ENCODE data around the gene CDKN2A. TPM values are rescaled to one million over a fixed set of nuclear protein-coding genes. Genes with fewer than 3 reads are reported as not detected.
A peak's percentile ranks its signal among the peaks of the same experiment; 100 is the strongest.

The CDKN2A gene
- total RNA-seq, 1 experiment from 2014 or later, result 273 TPM

- Histone ChIP-seq H3K4me3 (ENCODE audit: low read length) (no peak overlapping the region), H3F3A (ENCODE audit: low read length, unreplicated experiment) (peaks cover 7% of the 10 kb centered on the region), H3K4me1 (ENCODE audit: insufficient read depth, low read length) (peaks cover 62% of the 10 kb centered on the region), H3K27ac (ENCODE audit: low read length) (no peak overlapping the region), H3K36me3 (ENCODE audit: low read depth, low read length) (no peaks in the 10 kb centered on the region), H3K9me3 (ENCODE audit: low read length) (no peaks in the 10 kb centered on the region), H3K79me2 (ENCODE audit: low read length) (no peaks in the 10 kb centered on the region), H3K4me2 (ENCODE audit: low read length) (no peak overlapping the region), H3K27me3 (ENCODE audit: low read length) (no peaks in the 10 kb centered on the region), H3K9me2 (replicated peaks; ENCODE audit: low read length) (no peaks in the 10 kb centered on the region), H2AFZ (ENCODE audit: low read length) (no peak overlapping the region), H4K20me1 (ENCODE audit: low read length) (no peaks in the 10 kb centered on the region), H3K9ac (ENCODE audit: low read length) (0 out of 2 replicates have a peak overlapping the region, but pooled peaks have one; percentile 11)
- CTCF ChIA-PET, result interaction anchor here (0.5 kb wide), 1 partner anchor 201 kb away, joined by 3 read pairs; no protein-coding TSS in a partner anchor
- POLR2A ChIA-PET (ENCODE audit: unreplicated experiment), result no interaction called here
- TF ChIP-seq EZH2 (IDR thresholded peaks at IDR 0.05; ENCODE audit: low read length, unreplicated experiment), result no peak
- TF ChIP-seq CTCF (conservative IDR thresholded peaks at IDR 0.05; ENCODE audit: low read depth, low read length), result peak; percentile 44
- no TSS peak for BruUV-seq (replicated peaks)
- ATAC-seq (no peak; the same call in 1 of the 2 replicates), DNase-seq (peak; percentile 48)
- intact Hi-C loops (cut with micrococcal nuclease), result loop anchor here (2.0 kb wide), 1 partner anchor 225 kb away; no protein-coding TSS in a partner anchor
Measured at GRCh38 chr9:22037954-22038690, 43.9 kb upstream of the CDKN2A start.

GRCh38 chr9:22036866-22037626 is 42.9 kb upstream of the CDKN2A start:
- peak; percentile 6 for DNase-seq
- Histone ChIP-seq H3K9ac (ENCODE audit: low read length) (no peak overlapping the region), H2AFZ (ENCODE audit: low read length) (no peak overlapping the region), H3K27me3 (ENCODE audit: low read length) (no peaks in the 10 kb centered on the region), H3K4me2 (ENCODE audit: low read length) (no peak overlapping the region), H4K20me1 (ENCODE audit: low read length) (no peaks in the 10 kb centered on the region), H3K79me2 (ENCODE audit: low read length) (no peaks in the 10 kb centered on the region), H3K36me3 (ENCODE audit: low read depth, low read length) (no peaks in the 10 kb centered on the region), H3K9me3 (ENCODE audit: low read length) (no peaks in the 10 kb centered on the region), H3K4me3 (ENCODE audit: low read length) (no peak overlapping the region), H3K27ac (ENCODE audit: low read length) (no peak overlapping the region), H3K9me2 (replicated peaks; ENCODE audit: low read length) (no peaks in the 10 kb centered on the region), H3F3A (ENCODE audit: low read length, unreplicated experiment) (peaks cover 7% of the 10 kb centered on the region), H3K4me1 (ENCODE audit: insufficient read depth, low read length) (peaks cover 56% of the 10 kb centered on the region)
- TF ChIP-seq EZH2 (IDR thresholded peaks at IDR 0.05; ENCODE audit: low read length, unreplicated experiment) (no peak), CTCF (conservative IDR thresholded peaks at IDR 0.05; ENCODE audit: low read depth, low read length) (no peak), EZH2phosphoT487 (IDR thresholded peaks at IDR 0.05; ENCODE audit: borderline replicate concordance, low read length) (no peak)
- ChIA-PET CTCF (no interaction called here), POLR2A (ENCODE audit: unreplicated experiment) (no interaction called here)
- intact Hi-C loops (cut with micrococcal nuclease), result no loop called here
- no TSS peak for BruUV-seq (replicated peaks)
- no peak for ATAC-seq

- BruUV-seq (replicated peaks), result no TSS peak
- Histone ChIP-seq H3K9me2 (replicated peaks; ENCODE audit: low read length) (no peaks in the 10 kb centered on the region), H3K4me2 (ENCODE audit: low read length) (no peak overlapping the region), H4K20me1 (ENCODE audit: low read length) (no peaks in the 10 kb centered on the region), H3K27me3 (ENCODE audit: low read length) (no peaks in the 10 kb centered on the region), H3K27ac (ENCODE audit: low read length) (no peak overlapping the region), H3K9me3 (ENCODE audit: low read length) (no peaks in the 10 kb centered on the region), H3K4me3 (ENCODE audit: low read length) (no peak overlapping the region), H3K9ac (ENCODE audit: low read length) (no peak overlapping the region), H3K4me1 (ENCODE audit: insufficient read depth, low read length) (peaks cover 56% of the 10 kb centered on the region), H2AFZ (ENCODE audit: low read length) (no peak overlapping the region), H3F3A (ENCODE audit: low read length, unreplicated experiment) (no peaks in the 10 kb centered on the region), H3K36me3 (ENCODE audit: low read depth, low read length) (no peaks in the 10 kb centered on the region), H3K79me2 (ENCODE audit: low read length) (no peaks in the 10 kb centered on the region)
- TF ChIP-seq EZH2phosphoT487 (IDR thresholded peaks at IDR 0.05; ENCODE audit: borderline replicate concordance, low read length) (no peak), EZH2 (IDR thresholded peaks at IDR 0.05; ENCODE audit: low read length, unreplicated experiment) (no peak), CTCF (conservative IDR thresholded peaks at IDR 0.05; ENCODE audit: low read depth, low read length) (no peak)
- CTCF ChIA-PET, result no interaction called here
- POLR2A ChIA-PET (ENCODE audit: unreplicated experiment), result no interaction called here
- intact Hi-C loops (cut with micrococcal nuclease), result no loop called here
- DNase-seq (no peak), ATAC-seq (no peak)
Measured at GRCh38 chr9:22035591-22036011, 41.4 kb upstream of the CDKN2A start.
